NOMO-1 treated with dmso at 0.1 percent for 144 hours (cell line): ENCODE measurements around the gene DGKG.
A peak's percentile ranks its signal among the peaks of the same experiment; 100 is the strongest.

Source experiments
- DNase-seq: peaks from one replicate; lab custom pipeline; 2025; ENCODE audit not compliant: unreplicated experiment; lab: John Stamatoyannopoulos, UW

DGKG gene

DNA sequence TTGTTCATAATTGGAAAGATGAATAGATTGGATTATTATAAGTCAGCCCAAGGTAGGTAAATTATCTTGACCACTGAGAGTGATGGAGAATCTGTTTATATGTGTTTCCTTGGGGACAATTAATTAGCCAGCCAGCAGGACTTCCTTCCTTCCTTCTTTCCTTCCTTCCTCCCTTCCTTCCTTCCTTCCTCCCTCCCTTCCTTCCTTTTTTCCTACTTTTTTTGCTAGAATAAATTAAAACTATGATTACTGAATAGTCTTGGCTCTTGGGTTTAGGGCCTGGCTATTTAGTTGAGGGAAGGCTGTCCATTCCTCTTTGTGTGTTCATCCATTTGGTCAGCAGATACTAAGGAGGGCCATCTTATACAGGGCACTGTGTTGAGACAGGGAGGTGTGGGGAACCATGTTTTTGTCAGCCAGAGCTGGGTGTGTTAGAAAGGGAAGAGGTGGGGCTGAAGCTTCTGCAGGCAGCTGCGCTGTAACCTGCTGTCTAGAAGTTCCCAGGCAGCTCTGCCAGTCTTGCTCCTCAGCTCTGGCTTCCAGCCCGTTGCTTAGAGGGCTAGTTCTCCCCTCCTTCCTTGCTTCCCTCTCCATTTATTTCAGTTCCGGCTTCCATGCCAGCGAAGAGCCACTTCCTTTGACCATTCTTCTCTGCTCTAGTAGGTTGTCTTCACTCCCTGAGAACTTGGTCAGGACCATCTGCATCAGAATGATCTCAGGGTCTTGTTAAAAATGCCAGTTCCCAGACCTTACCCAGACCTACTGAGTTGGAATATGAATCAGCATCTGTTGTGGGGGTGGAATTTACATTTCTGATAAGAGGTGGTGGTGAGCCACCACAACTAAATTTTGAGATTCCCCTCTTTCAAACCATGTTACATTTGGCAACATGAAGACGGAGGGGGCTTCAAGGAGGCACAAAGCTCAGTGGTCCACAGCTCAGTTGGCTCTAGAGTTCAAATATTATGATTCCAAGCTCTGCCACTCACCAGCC lies 113.9 kb downstream of the DGKG start:
- DNase-seq: no peak

DNA sequence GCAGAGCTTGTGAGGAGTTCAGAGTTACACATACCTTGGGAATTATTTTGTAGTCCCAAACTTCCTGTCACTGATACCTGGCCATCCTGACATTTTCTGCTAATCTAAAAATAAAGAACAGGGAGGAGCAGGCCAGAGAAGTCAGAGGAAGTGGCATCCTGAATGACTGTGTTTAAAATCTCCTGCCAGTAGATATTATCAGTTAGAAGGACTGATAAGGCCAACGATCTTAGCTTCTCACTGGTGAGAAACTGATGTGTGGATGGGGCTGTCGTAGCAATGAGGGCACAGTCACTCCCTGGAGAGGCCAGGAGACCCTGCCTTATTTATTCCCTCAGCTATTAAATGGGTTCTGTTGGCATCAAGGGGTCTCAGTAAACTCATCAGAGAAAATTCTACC lies 115.1 kb downstream of the DGKG start:
- no peak for DNase-seq

DNA sequence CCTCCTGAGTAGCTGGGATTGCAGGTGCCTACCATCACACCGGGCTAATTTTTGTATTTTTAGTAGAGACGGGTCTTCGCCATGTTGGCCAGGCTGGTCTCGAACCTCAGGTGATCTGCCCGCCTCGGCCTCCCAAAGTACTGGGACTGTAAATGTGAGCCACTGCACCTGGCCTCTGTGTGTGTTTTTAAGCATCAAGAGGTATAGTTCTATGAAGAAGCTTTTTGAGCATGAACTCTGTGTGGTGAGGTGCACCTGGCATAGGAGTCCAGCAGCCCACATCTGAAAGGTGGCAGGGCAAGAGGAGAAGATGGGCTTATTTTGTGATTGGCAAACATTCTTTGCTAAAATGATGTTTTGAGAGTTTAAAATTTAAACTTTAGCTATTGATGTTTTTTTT lies 118.0 kb downstream of the DGKG start:
- DNase-seq: no peak

DNA sequence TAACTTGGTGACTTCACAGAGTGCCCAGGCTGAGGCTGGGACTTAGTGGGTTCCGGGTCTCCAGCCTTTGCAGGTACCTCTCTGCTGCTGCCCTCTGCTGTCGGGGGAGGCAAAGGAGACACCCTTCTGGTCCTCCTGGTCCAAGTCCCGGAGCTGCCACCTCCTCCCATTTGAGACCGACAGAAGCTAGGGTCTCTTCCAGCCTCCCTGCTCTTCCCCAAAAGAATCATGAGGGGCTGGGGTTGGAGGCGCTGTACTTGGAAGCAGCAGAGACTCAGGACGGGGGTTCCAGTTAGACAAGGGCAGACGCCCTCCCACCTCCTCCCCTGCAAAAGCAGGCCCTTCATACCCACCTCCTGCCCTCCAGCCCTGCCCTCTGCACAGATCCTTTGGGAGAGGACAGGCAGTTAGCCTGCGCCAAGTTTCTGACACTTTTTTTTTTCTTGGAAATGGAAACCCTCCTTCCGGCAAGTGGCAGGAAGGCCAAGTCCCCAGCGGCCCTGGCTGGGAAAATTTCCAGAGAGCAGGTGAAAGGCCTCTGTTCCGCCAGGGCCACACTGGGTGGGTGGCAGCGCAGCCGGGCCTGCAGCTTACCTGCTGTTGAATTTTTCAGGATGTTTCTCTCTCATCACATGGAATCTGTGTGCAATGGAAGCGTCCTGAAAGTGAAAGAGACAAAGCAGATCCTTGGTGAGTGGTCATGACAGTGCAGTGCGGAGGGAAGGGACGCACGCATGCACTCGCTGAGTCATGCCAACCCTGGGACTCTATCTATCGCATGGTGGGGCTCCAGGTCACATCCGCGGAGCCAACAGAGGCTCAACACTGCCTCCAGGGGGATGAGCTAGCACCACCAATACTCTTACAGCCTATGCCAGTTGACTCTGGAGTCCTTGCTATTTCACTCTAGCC lies 119.9 kb downstream of the DGKG start:
- peak; percentile 18 for DNase-seq

DNA sequence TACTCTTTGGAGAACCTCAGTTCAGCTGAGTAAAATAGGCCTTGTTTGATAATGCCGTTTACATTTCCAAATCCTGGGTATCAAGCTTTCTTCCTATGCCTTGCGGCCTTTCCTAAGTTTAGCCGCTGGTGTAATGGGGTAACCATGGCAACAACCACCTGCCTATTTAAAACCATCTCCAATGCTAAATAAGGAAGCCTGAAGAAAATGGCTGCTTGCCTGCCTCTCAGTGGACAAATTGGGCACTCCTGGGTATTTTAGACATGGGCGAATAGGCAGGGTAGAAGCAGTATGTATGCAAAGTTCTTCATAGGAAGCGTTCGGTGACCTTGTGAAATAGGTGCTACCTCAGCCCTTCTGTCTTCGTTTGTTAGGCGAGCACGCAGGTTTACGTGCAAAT lies 122.7 kb downstream of the DGKG start:
- DNase-seq: no peak

DNA sequence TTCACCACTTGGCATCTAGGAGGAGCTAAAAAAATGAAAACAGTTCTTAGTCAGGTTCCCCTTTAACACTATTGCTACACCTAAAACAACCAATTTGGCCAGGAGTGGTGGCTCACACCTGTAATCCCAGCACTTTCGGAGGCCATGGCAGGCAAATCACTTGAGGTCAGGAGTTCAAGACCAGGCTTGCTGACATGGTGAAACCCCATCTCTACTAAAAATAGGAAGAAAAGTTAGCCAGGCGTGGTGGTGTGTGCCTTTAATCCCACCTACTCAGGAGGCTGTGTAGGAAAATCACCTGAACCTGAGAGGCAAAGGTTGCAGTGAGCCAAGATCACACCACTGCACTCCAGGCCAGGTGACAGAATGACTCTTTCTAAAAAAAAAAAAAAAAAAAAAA lies 124.1 kb downstream of the DGKG start:
- no peak for DNase-seq

DNA sequence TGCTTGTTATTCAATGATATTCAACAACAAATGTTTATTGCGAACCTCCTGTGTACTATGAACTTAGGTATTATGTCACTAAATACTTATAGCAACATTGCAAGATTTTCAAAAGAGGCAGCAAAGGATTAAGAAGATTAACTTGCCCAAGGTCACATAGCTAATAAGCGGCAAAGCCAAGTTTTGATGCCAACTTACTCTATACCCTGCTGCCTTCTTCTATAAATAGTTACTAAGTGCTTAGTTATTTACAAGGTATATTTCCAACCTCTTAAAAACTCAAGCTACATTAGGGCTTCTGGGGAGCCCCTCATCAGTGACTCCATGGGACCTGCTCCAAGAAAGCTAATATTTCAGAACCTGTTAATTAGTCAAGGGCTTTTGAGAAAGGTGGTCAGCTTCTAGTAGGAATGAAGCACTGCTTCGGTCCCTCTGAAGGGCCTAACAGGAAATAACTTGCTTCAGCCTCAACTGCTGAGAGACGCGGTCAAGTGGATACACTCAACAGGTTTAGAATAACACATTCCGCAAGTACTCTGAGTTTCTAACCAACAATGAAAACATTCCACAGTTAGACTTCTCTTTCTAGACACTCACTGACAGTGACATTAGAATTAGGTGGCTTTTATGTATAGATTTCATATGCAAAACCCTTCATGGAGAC lies 125.5 kb downstream of the DGKG start:
- no peak for DNase-seq

DNA sequence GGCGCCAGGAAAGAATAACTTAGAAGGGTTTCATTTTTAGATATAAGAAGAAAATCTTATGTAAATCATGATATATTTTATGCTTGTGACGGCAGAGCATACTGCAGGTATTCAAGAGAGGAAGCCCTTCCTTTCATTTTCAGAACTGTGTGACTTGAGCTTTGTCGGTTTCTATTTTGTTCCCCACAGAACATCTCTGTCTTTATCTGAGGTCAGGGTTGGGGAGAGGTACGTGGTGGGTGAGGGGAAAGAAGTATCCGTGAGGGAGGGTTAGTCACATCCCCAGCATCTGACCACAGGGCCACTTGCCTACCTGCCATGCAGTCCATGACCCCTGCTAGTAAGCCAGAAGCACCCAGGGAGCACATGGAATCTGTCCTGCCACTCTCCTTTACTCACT lies 126.5 kb downstream of the DGKG start:
- DNase-seq: no peak

DNA sequence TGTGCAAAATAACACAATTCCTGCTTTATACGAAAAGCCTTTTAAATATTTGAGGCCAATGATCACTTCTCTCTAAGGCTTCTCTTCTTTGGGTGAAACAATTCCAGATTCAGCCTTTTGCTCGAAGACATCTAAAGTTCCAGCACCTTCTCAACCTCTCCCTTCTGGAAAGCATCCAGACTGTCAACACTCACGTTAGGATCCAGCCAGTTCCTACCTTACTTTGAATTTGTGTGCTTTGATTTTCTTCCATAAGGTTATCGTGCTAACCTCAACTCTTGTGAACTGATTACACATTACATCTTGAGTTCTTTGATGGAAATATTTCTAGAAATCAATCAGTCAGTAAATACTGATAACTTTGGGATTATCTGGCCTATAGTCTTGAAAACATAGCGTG lies 127.9 kb downstream of the DGKG start:
- DNase-seq: no peak

DNA sequence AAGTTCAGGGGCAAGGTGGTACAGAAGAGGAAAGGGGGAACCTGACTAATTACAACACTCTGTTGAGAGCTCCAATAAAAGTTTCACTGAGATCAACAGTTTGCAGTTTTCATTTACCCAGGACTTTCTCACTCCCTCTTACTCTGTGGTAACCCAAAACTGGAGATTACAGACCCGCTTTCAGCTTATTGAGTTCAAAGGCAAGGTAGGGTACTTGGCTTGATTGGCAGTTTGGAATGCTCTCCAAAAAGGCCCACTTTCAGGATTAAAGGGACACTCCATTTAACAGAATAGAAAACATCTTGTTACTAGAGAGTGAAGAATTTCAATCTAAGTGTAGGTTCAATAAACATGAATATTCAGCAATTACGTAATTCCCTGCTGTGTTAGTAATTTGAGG lies 135.6 kb downstream of the DGKG start:
- no peak for DNase-seq

DNA sequence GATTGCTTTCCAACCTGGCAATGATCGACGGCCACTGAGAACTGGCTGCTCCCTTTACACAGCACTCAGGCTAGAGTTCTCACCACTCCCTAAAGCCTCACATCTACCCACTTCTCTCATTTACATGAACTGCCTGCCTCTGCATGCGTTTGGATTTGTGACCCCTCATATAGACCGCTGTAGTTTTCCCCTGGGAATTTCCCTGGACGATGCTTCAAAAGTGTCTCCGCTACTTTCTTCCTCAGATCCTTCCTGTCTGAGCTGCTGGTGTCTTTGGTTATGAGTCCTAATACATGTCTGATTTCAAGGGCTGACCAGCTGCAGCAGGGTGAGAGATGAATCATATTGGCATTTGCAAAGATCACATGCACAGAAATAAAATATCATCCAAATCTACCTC lies 136.4 kb downstream of the DGKG start:
- DNase-seq: no peak

DNA sequence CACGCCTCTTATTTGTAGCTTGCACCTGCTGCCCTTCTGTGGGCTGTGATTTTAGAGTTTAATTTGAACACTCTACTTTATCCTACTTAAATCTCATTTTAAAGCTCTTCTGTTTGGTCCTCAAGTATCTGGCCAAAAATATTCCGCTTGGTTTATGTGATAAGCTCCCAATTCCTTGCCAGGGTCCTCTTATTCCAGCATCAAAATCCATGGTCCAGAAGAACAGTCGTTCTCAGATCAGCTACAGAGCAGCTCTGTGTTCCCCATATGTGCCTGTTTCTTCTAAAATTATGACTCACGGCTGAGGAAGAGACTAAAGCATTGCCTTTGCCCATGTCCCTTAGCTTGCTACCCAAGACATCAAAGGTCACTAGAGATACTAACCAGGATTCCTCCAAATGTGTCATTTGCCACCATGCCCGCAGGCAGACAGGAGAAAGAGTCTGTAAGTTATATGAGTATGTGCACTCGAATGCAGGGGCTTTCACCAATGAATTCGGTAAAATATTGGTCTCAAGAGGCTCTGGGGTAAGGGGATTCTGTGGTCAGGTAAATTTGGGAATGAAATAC lies 137.9 kb downstream of the DGKG start:
- no peak for DNase-seq

DNA sequence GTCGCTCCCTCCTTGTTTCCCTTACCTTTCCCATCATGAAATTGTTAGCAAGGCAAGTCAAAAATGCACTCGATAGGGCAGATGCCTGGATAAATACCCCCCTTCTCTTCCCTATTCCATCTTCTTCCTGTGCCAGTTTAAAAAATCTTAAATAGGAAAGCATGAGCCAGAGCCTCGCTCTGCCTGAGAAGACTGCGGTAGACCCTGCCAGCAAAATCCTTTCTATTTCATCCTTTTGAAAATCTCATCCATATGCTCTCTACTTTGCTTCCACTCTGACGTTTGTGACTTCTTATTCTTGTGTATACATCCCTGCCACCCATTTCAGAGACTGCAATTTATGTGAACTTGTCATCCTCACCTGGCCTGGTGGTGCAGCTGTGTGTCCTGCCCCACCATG lies 138.6 kb downstream of the DGKG start:
- DNase-seq: no peak

DNA sequence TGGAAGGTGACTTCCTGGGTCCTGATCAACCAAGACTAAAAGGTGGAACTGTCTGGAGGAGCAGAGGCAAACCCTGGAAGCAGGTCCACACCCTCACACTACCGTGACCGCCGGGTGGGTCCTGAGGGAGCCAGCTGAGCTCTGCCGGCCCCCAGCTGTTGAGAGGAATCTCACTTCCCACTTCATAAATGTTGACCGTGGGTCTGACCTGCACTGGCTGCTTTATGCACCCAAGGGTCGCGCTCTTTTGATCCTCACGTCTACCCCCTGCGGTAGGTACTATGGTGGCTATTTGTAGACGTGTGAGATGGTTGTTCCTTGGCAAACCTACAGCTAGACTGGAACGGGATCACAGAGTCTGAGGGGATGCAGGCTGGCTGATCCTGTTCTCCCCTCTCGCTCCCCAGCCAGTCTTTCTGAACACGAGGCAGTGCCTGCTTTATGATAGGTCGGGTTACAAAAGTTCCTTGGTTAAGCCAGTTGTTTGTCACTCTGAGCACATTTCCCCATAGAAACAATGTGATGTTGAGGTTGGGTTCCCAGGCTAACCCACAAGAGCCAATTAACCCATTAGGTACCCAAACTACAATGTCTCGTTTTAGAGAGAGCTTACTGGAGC lies 140.2 kb downstream of the DGKG start:
- no peak for DNase-seq

DNA sequence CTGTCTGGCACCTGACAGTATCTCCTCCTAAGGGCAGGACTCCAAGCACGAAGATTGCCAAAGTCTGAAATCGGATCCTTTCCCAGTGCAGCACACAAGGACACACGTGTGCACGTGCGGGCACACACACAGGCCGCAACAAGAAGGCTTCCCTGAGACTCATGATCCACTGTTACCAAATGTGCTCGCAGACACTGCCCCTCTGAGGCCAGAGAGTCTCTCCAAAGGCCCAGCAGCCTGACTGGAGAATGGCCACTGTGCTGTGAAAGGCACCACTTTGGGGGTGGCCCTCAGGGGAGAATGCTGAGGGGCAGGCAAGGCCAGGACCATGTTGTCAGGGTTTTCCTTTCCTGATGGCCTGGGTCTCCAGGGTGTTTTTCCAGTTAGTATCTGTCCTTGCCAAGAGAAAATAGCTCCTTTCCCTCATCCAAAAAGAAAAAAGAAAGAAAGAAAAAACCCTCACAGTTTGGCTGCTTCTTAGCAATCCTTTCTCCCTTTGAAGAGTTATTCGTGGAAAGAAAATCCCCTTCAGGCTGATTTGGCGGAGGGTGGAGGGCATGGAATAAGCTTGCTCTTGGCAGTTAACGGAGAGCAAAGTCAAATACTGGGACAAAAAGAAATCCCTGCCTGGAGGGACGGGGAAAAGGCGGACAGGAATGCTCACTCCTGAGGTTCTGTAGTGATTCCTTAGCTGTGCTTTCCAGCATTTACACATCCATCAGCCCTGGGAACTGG lies 141.0 kb downstream of the DGKG start:
- DNase-seq: no peak

DNA sequence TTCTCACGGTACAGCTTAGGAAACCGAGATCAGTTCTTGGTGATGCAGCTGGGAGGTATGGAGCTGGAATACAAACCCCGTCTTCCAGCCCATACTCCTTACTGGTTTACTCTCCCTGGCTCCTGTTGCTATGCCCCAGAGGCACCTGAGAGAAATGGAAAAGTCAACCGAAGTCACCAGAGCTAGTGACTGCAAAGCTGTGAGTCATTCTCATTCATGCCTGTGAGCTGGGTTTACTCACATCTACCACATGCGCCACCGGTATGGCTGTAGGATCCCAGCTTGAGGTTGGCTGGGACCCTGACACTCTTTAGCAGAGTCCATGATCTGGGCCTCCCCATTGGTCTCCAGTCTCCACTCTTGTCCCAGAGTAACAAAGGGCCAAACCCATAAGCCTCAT lies 141.7 kb downstream of the DGKG start:
- no peak for DNase-seq

DNA sequence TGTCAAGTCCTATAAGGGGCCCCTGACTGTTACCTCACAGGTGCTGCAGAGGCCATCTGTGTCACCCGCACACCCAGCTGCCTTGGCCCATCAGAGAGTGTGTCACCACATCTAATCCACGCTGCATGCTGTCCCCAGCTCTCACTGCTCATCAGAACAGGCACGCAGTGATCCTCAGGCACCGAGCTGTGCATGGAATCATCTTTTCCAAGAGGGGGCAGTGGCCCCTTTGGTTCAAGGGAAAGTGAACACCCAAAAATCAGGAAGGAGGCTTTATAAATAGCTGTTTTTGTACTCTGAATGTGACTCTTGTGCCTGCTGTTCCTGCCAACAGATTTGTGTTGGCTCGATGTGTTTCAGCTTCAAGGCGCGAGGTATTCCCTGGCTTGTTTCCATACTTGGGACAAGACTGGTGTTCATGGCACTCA lies 142.8 kb downstream of the DGKG start:
- DNase-seq: no peak

DNA sequence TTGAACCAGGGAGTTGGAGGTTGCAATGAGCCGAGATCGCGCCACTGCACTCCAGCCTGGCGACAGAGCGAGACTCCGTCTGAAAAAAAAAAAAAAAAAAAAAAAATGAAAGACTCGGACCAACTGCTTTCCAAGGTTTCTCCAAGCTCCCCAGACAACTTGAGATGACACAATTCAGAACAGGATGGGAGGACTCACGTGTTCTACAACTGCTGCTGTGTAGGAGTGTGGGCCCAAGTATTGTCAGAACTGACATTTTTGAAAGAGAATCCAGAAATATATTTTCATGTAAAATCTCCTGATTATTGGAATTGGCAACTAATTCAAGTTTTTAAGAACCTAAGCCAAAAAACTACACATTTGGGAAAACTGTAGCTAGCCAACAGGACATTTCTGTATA lies 143.6 kb downstream of the DGKG start:
- DNase-seq: no peak

DNA sequence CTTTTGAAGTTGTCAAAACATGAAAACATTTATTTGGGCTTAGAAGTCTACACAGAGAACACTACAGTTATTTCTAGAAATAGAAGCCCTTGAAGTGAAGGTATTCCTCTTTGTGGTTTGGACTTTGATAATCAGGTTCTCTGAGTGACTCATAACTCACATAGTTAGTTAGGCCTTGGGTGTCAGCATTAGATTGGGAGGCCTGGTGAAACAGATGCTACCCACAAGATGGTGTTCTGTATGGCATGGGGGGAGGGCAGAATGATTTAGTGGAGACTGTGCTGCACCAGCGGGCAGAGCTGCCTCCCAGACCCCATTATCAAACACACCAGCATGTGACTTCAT lies 144.2 kb downstream of the DGKG start:
- no peak for DNase-seq
